GM19372 (cell line): ENCODE measurements around the gene TMPRSS13.
"Not testable (repeated sequence)": the region's sequence is repeated elsewhere in the genome, so short reads cannot be mapped to it uniquely, and the experiment has no call there.

ENCODE experiments used
- ATAC-seq: cut with Tn5 transposase; IDR thresholded peaks from one replicate; pipeline ENCODE4 v1.9.1; 2021; ENCODE audit warnings: mild to moderate bottlenecking, low read depth, moderate library complexity; ENCODE audit not compliant: unreplicated experiment

TMPRSS13 gene

DNA sequence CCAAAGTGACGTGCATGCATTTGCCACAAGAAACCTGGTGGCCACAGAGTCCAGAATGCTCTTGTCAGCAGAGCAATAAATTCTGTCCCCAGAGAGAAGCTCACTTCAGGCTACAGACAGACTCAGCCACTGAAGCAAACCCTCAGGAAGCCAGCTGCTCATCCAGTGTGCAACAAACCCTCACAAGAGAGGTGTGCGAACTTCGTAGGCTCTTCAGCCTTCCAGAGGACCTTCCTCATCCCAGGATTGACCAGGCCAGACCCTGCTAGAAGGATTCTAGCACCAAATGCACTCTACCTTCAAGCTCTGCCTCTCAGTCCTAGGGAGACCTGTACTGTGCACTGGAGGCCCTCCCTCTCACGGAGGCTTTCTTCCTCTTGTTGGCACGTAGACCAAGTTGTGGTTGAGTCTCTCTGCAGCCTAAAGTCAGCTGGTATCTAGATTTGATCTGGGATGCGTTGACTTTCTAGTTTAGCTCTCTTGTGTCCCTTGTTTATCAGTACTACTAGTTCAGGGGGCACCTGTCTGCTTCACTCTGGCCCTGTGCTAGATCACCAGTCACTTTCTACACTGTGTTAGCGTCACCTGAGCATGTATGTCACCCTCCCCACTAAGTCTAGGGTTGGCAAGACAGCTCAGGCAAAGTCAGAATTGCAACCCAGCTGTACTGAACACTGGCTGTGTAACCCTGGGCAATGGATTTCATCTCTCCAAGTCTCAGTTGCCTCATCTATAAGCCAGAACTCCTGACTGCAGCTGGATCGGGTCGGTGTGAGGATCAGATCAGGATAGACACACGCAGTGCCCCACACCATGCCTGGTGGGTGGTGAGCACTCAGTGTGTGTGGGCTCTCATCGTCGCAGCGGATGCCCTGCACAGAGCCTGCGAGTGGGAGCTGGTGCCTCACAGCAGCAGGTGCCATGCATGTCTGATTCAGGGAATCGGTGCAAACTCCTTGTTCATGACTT is 22.1 kb upstream of the TMPRSS13 start:
- no peak for ATAC-seq

DNA sequence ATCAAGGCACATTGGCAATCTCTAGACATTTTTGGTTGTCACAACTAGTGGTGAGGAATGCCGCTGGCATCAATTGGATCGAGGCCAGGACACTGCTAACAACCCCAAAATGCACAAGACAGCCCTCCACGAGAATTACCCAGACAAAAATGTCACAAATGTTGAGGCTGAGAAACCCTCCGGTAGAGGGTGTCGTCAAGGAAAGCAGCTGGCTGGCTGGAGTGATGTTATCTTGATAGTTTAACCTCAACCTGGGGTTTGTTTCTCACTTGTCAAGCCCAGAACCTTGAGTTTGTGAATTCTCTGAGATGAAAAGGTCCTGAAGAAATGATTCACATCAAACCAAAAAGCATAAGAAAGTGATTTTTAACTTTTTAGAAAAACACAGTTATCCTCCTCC is 21.1 kb upstream of the TMPRSS13 start:
- no peak for ATAC-seq

DNA sequence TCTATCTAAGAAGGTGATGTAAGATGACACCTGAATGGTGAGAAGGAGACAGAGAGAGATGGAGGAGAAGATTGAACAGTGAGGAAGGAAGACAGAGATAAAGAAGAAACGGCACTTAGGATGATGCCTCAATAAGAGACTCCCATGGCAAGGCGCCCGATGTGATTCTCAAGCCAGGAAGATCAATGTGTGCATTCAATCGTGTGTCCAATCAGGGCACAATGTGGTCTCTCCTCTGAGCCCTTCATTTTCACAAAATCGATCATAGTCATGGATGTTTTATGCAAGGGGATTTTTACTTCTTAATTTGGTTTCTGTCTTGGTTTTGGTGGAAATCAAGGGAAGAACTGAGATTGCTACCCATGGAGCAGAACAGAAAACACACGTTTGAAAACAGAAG is 19.9 kb upstream of the TMPRSS13 start:
- no peak for ATAC-seq

DNA sequence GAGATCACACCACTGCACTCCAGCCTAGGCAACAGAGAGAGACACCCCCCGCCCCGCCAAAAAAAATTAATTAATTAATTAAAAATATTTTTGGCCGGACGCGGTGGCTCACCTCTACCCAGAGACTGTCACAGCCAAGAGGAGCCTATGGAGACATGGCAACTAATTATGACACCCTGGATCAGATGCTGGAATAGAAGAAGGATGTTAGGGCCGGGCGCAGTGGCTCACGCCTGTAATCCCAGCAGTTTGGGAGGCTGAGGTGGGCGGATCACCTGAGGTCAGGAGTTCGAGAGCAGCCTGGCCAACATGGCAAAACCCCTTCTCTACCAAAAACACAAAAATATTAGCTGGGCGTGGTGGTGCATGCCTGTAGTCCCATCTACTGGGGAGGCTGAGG is 19.3 kb upstream of the TMPRSS13 start:
- not testable (repeated sequence) for ATAC-seq

DNA sequence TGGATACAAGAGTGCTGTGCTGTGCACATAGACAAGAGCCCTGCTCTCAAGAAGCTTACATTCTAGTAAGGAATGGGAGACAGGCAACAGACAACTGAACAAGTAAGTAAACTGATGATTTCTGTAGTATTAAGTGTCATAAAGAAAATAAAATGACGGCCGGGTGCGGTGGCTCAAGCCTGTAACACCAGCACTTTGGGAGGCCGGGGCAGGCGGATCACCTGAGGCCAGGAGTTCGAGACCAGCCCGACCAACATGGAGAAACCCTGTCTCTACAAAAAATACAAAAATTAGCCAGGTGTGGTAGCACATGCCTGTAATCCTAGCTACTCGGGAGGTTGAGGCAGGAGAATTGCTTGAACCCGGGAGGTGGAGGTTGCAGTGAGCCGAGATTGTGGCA is 18.5 kb upstream of the TMPRSS13 start:
- not testable (repeated sequence) for ATAC-seq

DNA sequence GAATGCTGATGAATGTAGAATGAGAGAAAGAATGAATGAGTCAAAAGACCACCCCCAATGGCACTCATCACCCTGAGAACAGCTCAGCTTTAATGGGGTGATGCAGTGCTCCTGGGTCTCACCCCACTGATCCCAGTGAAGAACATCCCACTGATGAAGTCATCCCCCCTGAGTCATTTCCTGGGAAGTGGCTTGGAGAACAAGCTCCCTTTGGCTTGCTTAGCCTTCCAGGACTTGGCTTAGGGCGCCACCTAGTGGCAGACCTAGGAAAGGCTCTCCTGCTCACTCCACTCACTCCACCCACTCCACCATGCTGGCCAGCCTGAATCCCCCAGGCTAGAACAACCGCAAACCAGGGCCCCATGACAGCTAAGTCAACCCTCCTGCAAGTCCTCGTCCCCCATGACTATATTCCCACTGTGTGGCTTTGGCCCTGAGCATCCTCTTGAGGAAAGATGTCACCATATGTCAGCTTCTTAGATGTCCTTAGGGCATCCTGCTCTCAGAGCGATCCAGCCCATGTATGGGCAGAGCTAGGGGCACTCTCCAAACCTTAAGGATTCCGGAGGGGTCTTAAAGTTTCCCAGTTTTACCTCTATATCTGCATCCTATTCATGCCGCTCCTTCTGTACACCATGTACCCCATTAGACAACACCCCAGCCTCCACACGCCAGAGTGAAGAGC is 17.8 kb upstream of the TMPRSS13 start:
- ATAC-seq = no peak

DNA sequence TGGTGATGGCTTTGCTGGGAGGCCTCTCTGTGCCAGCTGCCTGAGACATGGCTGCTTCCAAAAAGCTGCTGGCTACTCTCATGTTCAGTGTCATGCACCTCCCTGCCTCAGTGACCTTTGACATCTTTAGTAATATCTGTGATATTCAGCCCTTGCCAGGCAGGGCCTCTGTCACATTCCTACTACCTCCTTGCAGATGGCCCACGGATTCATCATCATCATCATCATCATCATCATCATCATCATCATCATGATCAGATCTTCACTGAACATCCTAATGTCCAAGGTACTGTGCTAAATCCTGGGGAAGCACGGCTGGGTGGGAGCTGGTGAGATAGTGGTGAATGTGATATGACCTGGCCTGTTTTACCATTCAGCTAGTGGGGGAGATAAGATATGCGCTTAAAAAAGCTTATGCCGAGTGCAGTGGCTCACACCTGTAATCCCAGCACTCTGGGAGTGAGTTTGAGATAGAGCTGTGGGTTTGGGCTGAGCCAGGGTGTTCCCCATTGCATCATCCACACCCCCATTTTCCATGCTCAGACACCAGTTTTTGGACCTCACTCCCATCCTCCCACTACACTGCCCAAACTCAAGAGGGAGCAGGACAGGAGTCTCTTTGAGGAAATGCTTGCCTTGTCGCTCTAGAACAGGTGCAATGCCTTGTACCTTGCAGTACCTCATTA is 17.1 kb upstream of the TMPRSS13 start:
- ATAC-seq = no peak

DNA sequence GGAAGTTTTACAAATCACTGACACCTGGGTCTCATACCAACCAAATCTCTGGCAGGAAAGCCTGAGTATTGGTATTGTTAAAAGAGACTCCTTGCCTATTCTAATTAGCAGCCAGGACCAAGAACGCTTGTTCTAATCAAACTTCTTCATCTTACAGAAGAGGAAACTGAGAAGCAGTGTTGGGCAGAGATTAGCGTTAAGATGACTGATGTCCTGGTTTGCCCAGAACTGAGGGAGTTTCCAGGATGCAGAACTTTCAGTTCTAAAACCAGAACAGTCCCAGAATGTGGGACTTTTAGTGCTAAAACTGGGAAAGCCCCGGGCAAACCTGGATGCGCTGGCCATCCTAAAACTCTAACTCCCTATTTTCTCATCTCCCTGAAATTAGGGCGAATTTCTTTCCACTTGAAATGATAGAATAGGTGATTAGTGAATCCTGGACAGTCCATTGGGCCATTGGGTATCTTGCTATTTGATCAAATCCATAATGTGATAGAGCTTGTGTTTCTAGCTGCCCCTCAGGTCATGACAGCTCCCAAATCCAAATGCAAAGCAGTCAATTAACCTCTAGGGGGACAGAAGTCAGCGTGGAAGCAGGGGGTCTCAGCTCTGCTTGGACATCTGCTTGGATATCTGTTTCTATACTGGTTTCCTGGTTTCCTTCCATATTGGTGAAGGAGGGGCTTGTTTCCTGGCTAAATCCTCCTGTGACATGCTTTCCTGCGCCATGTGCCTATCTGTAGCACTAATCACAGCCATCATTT is 16.0 kb upstream of the TMPRSS13 start:
- no peak for ATAC-seq

DNA sequence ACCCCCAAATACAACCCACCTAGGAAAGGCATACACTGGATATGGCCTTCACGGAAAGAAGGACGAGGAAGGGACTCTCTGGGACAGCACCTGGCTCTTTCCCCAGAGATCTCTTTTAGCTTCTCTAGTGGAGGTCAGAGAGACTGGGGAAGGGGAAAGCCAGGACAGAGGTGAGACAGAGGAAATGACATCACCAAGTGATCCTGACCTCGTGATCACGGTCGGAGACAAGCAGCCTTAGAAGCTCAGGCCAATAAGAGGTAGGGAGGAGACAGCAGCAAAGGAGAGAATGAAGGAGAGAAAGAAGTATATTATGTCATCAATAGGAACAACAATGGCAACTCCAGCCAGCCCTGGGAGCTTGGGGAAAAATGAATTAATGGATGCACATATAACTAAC is 15.4 kb upstream of the TMPRSS13 start:
- ATAC-seq = no peak

DNA sequence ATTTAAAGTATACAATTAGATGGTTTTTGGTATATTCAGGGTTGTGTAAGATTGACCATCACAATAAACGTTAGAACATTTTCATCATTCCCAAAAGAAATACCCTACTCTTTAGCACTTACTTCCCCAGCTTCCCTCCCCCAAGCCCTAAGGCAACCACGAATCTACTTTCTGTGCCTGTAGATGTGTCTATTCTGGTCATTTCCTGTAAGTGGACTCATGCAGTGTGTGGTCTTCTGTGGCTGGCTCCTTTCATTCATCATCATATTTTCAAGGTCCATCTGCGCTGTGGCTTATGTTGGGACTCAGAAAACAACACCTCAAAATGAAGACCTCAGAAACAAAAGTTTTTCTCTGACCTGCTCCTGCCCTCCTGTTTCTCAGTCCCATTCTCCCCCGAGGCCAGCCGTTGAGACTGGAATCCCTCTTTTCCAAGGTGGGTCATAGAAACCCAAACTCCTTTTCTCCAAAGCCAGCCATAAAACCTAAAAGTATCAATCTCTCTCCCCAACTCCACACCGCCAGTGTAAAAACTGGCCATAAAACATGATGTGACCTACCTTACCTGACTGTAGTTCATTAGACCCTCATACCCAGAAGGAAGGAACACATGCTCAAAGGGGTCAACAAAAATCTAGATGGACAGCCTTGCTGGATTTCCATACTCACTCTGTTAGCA is 12.9 kb upstream of the TMPRSS13 start:
- ATAC-seq = no peak

DNA sequence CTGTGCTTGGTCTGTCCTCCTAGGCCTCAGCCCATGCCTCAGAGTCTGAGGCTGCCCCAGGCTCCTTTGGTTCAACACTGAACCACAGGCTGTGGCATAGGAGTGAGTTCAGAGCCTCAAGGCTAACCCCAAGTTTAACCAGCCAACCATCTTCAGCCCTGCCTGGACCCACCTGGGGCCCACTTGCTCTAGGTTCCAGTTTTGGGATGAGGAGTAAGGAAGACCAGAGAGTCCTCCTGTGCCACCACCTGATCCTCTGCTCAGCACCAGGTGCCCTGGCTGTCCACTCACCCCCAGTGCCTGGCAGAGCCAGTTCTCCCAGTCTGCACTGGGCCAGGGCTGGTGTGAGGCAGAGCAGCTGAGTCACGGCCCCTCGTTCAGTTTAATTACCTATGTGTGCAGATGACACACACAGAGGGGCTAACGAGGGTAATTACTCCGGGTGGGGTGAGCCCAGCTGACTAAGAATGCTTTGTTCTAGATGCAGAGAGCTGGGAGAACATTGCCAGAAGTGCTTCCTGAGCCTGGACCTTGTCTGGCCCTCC is 12.0 kb upstream of the TMPRSS13 start:
- no peak for ATAC-seq

DNA sequence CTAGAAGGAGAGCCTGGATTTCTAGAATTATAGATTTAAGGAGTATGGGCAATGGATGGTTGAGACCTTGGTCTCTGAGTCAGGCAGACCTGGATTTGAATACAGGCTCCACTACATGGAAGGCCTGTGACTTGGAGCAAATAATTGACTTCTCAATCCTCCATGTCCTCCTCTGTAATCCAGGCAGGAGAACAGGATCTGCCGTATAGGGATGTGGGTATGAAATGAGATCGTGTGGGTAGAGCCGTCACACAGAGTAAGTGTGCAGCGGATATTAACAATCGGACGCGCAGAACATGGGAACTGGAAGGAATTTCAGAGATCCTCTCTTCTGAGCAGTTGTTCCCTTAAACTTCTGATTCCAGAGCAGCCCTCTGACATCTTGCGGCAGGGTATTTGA is 11.5 kb upstream of the TMPRSS13 start:
- ATAC-seq = no peak

DNA sequence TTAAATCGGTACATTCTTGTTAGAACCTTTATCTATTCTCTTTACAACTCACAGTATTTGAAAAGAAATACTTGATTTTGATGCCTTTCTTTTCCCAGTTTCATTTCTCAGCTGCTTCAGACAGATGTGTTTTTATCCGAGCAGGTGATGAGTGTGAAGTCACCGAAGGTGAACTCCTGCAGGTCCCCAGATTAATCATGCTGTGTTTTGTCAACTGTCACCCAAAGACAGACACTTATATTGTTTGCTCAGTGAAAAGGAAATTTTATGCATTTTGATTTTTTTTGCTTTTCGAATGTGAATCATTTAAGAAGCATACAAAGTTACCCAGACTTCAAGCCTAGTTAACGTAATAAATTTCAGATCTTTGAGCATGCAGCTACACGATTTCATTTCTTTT is 7.8 kb upstream of the TMPRSS13 start:
- ATAC-seq = no peak

DNA sequence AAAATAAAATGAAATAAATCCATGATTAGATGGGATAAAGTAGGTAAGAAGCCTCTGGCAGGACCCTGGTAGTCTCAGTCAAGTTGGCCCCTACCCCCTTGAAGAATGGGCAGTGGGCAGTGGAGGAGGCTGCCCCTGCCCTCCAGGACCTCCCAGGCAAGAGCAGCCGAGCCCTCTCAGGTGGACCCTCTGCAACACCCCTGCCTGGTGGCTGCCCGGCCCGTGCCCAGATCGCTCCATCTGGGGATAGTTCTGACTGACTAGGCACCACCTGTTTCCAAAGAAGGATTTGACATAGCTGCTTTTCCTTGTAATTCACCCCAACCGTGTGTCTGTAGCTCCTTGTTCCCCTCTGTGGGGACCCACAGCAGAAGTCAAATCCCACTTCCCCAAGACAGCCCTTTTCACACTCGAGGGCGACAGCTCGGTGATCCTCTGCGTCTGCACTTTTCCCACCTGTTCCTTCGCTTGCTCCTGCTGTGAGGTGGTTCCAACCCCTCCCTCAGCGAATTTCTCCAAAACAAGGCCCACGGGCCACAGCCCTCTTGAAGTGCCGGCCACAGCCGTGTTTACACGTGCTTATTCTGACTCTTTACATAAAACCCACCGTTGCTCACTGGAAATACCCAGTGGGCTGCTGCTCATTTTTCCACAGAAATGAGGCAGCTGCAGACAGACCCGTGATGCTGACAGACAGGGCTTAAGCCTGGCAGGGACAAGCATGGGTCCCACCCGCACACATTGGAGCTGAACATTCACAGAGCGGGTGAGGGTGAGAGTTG is 5.5 kb upstream of the TMPRSS13 start:
- ATAC-seq = no peak

DNA sequence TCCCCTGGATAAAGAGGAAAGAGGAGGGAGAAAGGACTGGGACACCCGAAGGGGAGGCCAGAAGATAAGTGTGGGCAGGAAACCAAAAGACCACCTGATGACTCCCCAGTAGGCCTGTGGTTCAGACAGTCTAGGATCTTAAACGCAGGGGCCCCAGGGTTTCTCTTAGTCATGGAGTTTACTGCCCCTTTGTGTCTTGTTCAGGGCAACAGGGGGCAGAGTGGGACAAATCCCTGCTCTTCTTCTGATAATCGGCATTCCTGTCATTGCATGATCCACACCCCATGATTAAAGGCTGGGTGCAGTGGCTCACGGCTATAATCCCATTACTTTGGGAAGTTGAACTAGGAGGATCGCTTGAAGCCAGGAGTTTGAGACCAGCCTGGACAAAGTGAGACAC is 4.7 kb upstream of the TMPRSS13 start:
- no peak for ATAC-seq

DNA sequence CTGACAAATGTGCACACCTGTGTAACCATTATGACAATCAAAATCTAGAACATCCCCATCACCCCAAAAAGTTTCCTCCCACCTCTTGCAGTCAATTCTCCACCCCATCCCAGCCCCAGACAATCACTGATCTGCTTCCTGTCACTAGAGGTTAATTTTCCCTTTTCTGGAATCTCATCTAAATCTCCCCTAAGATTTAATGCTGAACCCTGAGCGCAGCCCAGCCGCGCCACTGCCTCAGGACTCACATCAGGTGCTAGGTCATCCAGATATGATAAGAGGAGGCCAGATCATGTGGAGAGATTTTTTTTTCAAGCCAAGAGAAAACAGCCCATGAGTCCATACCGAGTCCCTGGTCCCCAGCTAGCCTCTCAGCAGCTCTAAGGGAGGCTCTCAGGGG is 4.3 kb upstream of the TMPRSS13 start:
- no peak for ATAC-seq

DNA sequence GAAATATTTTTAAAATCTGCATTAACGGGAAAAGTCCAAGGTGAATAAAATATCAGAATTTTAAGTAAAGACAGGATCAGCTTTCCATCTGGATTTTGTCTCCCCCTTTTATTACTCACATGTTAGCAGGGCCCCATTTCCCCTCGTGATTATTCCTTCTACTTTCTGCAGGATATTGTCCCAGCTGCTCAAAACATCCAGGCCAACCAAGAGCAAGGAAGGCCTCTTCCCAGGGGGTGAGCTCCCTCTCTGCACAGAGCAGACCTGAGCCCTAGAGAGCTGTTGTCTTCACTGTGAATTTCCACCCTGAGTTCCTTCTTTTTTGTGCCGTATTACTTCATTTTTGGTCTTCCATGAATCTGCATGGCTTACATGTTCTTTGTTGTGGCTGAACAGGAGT is 3.7 kb upstream of the TMPRSS13 start:
- ATAC-seq = no peak

DNA sequence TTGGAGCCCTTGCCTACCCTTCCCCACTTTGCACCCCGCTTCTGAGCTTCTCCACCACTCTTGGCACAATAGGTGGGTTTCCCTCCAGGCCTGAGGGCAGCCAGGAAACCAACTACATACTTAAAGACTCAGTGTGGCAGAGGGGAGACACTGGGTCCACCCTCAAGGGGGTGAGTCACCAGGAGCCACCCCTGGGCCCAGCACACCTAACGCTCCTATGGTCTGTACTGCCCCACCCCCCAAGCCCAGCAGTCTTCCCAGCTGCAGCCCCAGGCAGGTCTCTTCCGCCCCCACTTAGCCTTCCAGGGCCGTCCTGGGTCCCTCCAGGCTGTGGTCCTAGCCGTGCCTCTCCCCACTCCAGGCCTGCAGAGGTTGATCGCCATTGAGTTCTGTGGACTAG is 3.2 kb upstream of the TMPRSS13 start:
- no peak for ATAC-seq

DNA sequence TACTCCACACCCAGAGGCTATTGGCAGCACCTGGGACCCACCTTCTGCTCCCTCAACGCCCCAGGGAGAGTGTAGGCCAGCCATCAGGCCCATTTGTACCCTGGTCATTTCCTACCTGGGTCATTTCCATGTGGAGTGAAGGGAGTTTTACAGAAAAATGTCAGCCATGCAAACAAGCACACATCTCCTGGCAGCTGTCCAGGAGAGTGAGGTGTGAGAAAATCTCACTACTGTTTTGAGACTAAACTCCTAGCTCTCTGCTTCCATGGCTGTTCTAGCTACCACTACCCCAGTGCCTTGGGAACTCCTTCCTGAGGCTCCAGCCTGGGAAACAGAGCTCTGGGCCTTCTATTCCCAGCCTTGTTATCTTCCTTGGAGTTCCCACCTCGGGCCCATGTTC is 2.8 kb upstream of the TMPRSS13 start:
- ATAC-seq = no peak
